Tibial nerve (tissue), 4 donors: Measurements from ENCODE around the gene ADAMTS12. TPM values are rescaled to one million over a fixed set of nuclear protein-coding genes. Genes with fewer than 3 reads are reported as not detected.

ENCODE experiments used
- DNase-seq, 2 donors: peaks; one replicate each; pipeline ENCODE4 v3.0.0-alpha.2; 2019; ENCODE audit warnings: low spot score in 2 of 2
- H3K27ac ChIP-seq, 4 donors: fragments of 200-600 bp; sonication (generic) in 3 of 4; one replicate each; pipeline ENCODE4 v1.5.1; 2017 to 2019; ENCODE audit warnings: mild to moderate bottlenecking in 1 of 4
- H3K27me3 ChIP-seq, 2 donors: fragments of 200-600 bp; sonication (generic) in 1 of 2; one replicate each; pipeline versions ENCODE4 v1.5.1 to v1.6.0; 2017 to 2019
- H3K36me3 ChIP-seq, 3 donors: fragments of 200-600 bp; sonication (generic); one replicate each; pipeline ENCODE4 v1.5.1; 2018 to 2019
- H3K4me1 ChIP-seq, 4 donors: fragments of 200-600 bp; sonication (generic) in 3 of 4; one replicate each; pipeline ENCODE4 v1.5.1; 2017 to 2019
- H3K4me3 ChIP-seq, 4 donors: fragments of 200-600 bp; sonication (generic) in 3 of 4; one replicate each; pipeline ENCODE4 v1.5.1; 2017 to 2019; ENCODE audit warnings: mild to moderate bottlenecking in 1 of 4, moderate library complexity in 1 of 4
- H3K9me3 ChIP-seq, 4 donors: fragments of 200-600 bp; sonication (generic) in 3 of 4; one replicate each; pipeline ENCODE4 v1.5.1; 2017 to 2019
- CTCF ChIP-seq, 5 experiments: fragments of 200-600 bp in 3 of 5; fragments of 450-650 bp in 2 of 5; sonication (generic) in 3 of 5; IDR thresholded peaks; one replicate each; pipeline ENCODE4 v1.5.1; 2016 to 2019; ENCODE audit warnings: antibody characterized with exemption in 5 of 5, mild to moderate bottlenecking in 3 of 5, moderate library complexity in 2 of 5
- EP300 ChIP-seq, 2 donors: sonication (generic); formaldehyde crosslinking; IDR thresholded peaks; one replicate each; pipeline ENCODE4 v1.6.1; 2017; ENCODE audit warnings: antibody characterized with exemption in 2 of 2, mild to moderate bottlenecking in 1 of 2
- POLR2A ChIP-seq, 2 donors: fragments of 450-650 bp; IDR thresholded peaks; one replicate each; pipeline ENCODE4 v1.6.1; 2017; ENCODE audit warnings: antibody characterized with exemption in 2 of 2, mild to moderate bottlenecking in 2 of 2, moderate library complexity in 2 of 2
- WGBS, 2 donors: methylation state at CpG; one replicate each; pipeline ENCODE4 v1.1.5; 2018; 5-methylcytosine and 5-hydroxymethylcytosine counted together
- total RNA-seq, 4 donors: library from RNA; depleted of rRNA; stranded (reverse); fragments of >200 nt; gene quantifications; one replicate each; pipeline ENCODE4 v1.1.0, GENCODE V29; 2016

Gene ADAMTS12
- total RNA-seq, 4 donors from 2014 or later = 7.1 to 10.4 (median 9.7) TPM

- Histone ChIP-seq H3K27ac (no peak overlapping the region), H3K9me3 (no peaks in the 10 kb centered on the region), H3K27me3 (no peaks in the 10 kb centered on the region), H3K36me3 (no peaks in the 10 kb centered on the region), H3K4me1 (no peaks in the 10 kb centered on the region), H3K4me3 (no peak overlapping the region)
- no peak for DNase-seq
- TF ChIP-seq POLR2A (IDR thresholded peaks at IDR 0.05) (no peak), EP300 (IDR thresholded peaks at IDR 0.05) (no peak), CTCF (IDR thresholded peaks at IDR 0.05) (no peak)
Measured at GRCh38 chr5:33657176-33657575, 234.6 kb downstream of the ADAMTS12 start.

- H3K27ac ChIP-seq = no peak overlapping the region
- H3K36me3 ChIP-seq = no peaks in the 10 kb centered on the region
- 74 to 80% methylated on average over 2 of the region's 2 CpGs for WGBS, 2 donors
- no peaks in the 10 kb centered on the region for H3K9me3 ChIP-seq
- no peak for TF ChIP-seq CTCF (IDR thresholded peaks at IDR 0.05)
- TF ChIP-seq POLR2A (IDR thresholded peaks at IDR 0.05) = no peak
- no peak for TF ChIP-seq EP300 (IDR thresholded peaks at IDR 0.05)
- no peaks in the 10 kb centered on the region for H3K27me3 ChIP-seq
- DNase-seq = no peak
- no peak overlapping the region for H3K4me3 ChIP-seq
- H3K4me1 ChIP-seq = no peaks in the 10 kb centered on the region
Measured at GRCh38 chr5:33650911-33651310, 240.9 kb downstream of the ADAMTS12 start.

- no peaks in the 10 kb centered on the region for H3K36me3 ChIP-seq
- H3K9me3 ChIP-seq = peaks cover 0 to 1% (median 0%) of the 10 kb centered on the region in 4 donors
- no peak for DNase-seq
- no peak overlapping the region for H3K27ac ChIP-seq
- H3K27me3 ChIP-seq = no peaks in the 10 kb centered on the region
- no peaks in the 10 kb centered on the region for H3K4me1 ChIP-seq
- TF ChIP-seq CTCF (IDR thresholded peaks at IDR 0.05) = no peak
- TF ChIP-seq POLR2A (IDR thresholded peaks at IDR 0.05) = no peak
- no peak for TF ChIP-seq EP300 (IDR thresholded peaks at IDR 0.05)
- 67 to 80% methylated on average over 10 of the region's 10 CpGs for WGBS, 2 donors
- H3K4me3 ChIP-seq = no peak overlapping the region
Measured at GRCh38 chr5:33649549-33650482, 242.0 kb downstream of the ADAMTS12 start.

- Histone ChIP-seq H3K4me3 (no peak overlapping the region), H3K27ac (no peak overlapping the region), H3K4me1 (no peaks in the 10 kb centered on the region), H3K36me3 (peaks cover 0 to 5% (median 0%) of the 10 kb centered on the region in 3 donors), H3K9me3 (peaks cover 0 to 21% (median 0%) of the 10 kb centered on the region in 4 donors), H3K27me3 (no peaks in the 10 kb centered on the region)
- WGBS, 2 donors = 67 to 73% methylated on average over 12 of the region's 12 CpGs
- TF ChIP-seq CTCF (IDR thresholded peaks at IDR 0.05) (no peak), EP300 (IDR thresholded peaks at IDR 0.05) (no peak), POLR2A (IDR thresholded peaks at IDR 0.05) (no peak)
- DNase-seq = no peak
Measured at GRCh38 chr5:33641744-33642505, 249.9 kb downstream of the ADAMTS12 start.

- H3K27ac ChIP-seq = no peak overlapping the region
- 67 to 81% methylated on average over 7 of the region's 7 CpGs for WGBS, 2 donors
- H3K4me1 ChIP-seq = no peaks in the 10 kb centered on the region
- no peak for DNase-seq
- H3K9me3 ChIP-seq = peaks cover 0 to 16% (median 0%) of the 10 kb centered on the region in 4 donors
- TF ChIP-seq POLR2A (IDR thresholded peaks at IDR 0.05) = no peak
- no peak for TF ChIP-seq EP300 (IDR thresholded peaks at IDR 0.05)
- no peak for TF ChIP-seq CTCF (IDR thresholded peaks at IDR 0.05)
- H3K36me3 ChIP-seq = peaks cover 0 to 5% (median 0%) of the 10 kb centered on the region in 3 donors
- no peaks in the 10 kb centered on the region for H3K27me3 ChIP-seq
- no peak overlapping the region for H3K4me3 ChIP-seq
Measured at GRCh38 chr5:33639474-33639873, 252.3 kb downstream of the ADAMTS12 start.
